ENCODE data around the gene MUC2.

MUC2 gene

GRCh38 chr11:1088927-1089737, 14.5 kb downstream of the MUC2 start:
- no peak for DNase-seq

DNA sequence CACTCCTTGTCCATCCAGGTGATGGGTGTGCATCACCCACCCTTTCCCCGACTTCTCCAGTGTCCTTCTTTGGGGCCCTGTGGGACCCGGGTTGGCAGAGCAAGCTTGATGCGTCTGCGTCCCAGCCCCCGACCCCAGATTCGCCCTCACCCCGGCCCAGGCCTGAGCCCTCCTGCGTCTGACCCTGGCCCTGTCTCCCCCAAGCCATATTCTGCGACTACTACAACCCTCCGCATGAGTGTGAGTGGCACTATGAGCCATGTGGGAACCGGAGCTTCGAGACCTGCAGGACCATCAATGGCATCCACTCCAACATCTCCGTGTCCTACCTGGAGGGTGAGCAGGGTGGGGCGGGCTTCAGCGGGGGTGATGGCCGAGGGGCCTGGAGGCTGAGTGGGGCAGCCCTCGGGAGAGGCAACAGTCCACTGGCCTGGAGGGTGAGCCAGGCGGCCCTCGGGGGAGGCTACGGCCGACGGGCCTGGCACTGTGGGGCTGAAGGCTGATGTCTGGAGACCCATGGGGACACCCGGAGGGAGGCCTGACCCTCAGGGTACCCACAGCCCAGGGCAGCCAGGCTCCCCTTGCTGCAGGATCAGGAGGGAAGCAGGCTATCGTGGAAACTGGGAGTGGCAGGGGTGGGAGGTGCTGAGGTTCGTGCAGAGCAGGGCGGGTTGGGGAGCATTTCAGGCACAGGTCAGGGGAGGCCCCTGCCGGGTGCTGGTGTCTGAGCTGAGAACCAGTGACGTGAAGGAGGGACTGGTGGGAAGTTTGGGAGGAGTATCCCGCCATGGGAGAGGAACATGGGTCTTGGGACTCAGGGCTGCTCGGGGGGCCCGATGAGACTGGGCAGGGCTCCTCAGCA, 15.3 kb downstream of the MUC2 start:
- no peak for DNase-seq

- DNase-seq = no peak
These were observed 16.1 kb downstream of the MUC2 start for GRCh38 chr11:1090600-1091331.

DNA sequence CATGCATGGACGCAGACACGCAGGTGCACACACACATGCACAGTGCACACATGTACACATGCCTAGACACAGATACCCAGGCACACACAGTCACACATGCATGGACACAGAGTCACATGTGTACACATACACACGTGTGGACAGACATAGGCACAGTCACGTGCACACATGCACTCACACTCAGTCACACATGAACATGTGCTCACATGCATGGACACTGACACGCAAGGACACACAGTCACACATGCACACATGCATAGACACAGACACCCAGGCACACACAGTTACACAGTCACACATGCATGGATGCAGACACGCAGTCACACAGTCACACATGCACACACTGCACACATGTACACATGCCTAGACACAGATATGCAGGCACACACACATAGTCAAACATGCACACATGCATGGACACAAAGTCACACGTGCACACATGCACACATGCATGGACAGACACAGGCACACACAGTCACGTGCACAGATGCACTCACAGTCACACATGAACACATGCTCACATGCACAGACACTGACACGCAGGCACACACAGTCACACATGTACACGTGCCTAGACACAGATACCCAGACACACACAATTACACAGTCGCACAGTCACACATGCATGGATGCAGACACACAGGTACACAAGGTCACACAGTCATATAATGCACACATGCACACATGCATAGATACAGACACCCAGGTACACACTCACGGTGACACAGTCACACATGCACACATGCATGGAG, 16.8 kb downstream of the MUC2 start:
- no peak for DNase-seq

DNA sequence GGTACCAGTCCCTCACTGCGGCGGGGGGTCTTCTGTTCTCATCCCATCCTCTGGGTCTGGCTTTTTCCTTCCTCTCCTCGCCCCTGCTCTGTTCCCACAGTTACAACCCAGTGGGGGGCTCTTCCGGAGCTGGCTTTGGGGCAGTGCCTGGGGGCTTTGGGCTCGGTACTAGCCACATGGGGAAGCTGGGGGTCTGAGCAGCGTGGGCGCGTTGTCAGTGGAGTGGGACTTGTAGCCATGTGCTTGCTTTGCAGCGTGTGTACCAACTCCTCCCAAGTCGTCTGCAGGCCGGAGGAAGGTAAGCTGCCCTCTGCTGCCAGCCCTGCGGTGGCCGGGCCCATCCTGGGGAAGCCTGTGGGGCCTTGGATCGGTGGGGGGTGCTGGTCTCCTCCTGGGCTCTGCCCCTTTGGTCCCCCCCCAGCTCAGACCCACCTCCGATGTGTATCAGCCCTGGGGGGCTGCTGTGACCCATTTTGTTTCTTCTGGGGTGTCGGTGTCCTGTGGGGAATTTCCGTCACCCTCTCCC, 17.5 kb downstream of the MUC2 start:
- no peak for DNase-seq

DNA sequence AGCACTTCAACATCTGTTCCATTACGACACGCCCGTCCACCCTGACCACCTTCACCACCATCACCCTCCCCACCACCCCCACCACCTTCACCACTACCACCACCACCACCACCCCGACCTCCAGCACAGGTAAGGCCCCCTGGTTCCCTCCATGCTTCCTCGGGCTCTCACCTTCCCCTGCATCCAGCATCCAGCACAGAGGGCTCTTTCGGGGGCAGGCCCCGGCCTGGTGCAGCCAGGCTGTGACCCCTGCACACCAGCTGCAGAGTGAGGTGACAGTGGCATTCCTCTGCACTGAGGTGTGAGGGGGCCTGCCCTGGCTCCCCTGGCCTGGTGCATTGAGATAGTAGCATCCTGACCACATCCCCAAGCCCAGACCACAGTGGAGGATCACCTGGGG, 18.2 kb downstream of the MUC2 start:
- DNase-seq = no peak

- no peak for DNase-seq
These were observed 25.1 kb downstream of the MUC2 start for GRCh38 chr11:1099519-1100355.

- no peak for DNase-seq
These were observed 26.0 kb downstream of the MUC2 start for GRCh38 chr11:1100417-1101245.

- no peak for DNase-seq
These were observed 26.8 kb downstream of the MUC2 start for GRCh38 chr11:1101318-1102089.

DNA sequence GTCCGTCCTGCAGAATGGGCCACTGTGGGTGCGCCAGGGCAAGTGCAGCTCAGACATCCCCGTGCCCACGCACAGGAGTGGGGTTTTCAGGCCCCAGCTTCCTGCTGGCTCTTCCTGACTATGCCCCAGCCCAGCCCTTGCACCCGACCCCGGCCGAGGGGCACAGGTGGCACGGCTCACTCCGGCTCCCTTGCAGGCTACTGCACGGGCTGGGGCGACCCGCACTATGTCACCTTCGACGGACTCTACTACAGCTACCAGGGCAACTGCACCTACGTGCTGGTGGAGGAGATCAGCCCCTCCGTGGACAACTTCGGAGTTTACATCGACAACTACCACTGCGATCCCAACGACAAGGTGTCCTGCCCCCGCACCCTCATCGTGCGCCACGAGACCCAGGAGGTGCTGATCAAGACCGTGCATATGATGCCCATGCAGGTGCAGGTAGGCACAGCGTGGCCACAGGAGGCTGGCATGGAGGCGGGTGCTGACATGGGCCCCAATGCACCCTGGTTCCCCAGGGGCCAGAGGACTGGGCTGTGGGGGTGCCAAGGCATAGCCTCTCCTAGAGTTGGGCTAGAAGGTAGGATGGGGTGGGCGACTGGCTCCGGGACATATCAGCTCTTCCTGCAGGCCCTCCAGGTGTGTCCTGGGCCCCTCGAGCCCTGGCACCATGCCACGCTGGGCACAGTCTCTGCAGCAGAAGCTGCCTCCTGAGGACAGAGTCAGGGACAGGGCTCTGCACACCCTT, 27.7 kb downstream of the MUC2 start:
- no peak for DNase-seq

DNA sequence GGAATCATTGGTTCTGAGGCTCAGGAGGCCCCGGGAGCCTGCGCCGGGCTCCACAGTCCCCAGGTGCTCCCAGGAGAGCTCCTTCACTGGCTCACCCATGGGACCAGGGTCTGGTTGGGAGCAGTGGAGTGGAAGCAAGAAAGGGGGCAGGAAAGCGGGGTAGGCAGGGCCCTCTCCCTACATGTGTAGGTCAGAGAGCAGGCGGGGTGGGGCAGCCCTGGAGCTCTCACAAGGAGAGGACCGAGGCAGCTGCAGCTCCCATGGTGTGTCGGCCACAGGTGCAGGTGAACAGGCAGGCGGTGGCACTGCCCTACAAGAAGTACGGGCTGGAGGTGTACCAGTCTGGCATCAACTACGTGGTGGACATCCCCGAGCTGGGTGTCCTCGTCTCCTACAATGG, 28.3 kb downstream of the MUC2 start:
- DNase-seq = no peak

DNA sequence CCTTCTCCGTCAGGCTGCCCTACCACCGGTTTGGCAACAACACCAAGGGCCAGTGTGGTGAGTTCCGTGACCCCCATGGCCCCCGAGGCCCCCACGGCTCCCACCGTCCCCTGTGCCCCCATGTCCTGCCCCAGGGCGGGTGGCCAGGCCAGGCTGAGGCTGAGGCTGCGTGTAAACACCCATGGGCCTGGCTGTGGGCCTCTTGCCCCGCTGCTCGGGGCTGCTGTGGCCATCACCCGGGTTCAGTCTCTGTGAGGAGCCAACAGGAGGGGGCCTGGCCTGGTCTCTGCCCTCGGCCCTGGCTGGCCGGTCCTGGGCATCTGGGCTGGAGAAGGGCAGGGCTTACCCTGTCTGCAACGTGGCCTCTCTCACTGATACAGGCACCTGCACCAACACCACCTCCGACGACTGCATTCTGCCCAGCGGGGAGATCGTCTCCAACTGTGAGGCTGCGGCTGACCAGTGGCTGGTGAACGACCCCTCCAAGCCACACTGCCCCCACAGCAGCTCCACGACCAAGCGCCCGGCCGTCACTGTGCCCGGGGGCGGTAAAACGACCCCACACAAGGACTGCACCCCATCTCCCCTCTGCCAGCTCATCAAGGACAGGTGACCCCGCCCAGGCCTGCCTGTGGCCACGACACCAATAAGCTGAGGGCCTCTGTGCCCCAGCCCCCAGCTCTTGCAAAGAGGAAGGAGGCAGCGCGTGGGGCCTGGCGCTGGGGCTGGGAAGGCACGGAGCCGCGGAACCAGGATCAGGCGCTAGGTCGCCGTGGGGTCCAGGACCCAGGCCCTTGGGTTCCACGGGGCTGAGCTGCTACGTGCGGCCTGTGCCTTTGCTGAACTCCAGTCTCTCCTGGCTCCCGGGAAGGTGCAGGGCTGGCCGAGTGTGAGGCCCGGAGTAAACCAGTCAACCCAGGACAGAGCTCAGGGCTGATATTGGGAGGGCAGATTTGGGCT, 29.0 kb downstream of the MUC2 start:
- DNase-seq = no peak

GRCh38 chr11:1104411-1105182, 29.9 kb downstream of the MUC2 start:
- no peak for DNase-seq

DNA sequence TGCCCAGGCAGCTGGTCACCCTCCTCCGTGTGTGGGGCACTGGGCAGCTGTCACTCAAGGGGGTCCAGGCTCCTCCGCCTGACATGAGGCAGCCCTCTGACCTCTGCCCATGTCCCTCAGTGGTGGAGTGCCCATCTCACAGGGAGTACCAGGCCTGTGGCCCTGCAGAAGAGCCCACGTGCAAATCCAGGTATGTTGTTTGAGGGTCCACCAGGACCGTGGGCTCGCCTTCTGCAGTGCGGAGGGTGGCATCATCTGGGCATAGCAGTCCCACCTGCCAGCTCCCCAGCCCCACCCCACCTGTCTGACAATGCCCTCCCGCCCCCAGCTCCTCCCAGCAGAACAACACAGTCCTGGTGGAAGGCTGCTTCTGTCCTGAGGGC, 30.5 kb downstream of the MUC2 start:
- no peak for DNase-seq

GRCh38 chr11:1106387-1106786, 31.7 kb downstream of the MUC2 start:
- DNase-seq = no peak

DNA sequence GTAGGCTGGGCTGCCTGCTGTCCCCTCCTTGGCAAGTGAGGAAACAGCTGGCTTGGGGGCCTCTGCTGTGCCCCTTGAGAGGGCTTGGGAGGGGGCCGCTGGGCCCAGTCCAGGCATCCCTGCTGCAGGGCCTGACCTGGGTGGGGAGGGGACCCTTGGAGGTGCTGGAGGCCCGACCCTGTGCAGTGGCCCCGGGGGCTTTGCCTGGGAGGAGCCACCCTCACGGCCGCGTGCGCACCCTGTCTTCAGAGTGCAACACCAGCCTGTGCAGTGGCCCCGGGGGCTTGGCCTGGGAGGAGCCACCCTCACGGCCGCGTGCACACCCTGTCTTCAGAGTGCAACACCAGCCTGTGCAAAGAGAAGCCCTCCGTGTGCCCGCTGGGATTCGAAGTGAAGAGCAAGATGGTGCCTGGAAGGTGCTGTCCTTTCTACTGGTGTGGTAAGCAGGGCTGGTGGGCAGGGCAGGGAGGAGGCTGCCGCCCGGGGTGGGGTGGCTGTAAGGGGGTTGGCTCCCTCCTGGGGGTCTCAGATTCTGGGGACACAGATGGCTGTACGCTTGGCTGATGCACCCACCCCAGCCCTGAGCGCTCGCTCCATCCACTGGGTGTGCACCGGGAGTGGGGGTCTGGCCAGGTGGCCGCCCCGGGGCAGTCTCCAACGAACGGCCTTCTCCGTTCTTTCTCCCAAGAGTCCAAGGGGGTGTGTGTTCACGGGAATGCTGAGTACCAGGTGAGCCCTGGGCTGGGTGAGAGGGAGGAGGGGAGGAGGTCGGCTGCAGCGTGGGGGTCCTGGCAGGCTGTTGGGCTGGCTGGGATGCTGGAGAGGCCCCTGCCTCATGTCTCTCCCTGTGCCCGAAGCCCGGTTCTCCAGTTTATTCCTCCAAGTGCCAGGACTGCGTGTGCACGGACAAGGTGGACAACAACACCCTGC, 32.9 kb downstream of the MUC2 start:
- no peak for DNase-seq

Measured in activated CD8-positive, alpha-beta memory T cell treated with anti-CD3 and anti-CD28 coated beads, Interleukin-2, amount 50 U/mL, for 48 hours (primary cell).